ENCODE results near the gene TMCC1.

TMCC1 gene

DNA sequence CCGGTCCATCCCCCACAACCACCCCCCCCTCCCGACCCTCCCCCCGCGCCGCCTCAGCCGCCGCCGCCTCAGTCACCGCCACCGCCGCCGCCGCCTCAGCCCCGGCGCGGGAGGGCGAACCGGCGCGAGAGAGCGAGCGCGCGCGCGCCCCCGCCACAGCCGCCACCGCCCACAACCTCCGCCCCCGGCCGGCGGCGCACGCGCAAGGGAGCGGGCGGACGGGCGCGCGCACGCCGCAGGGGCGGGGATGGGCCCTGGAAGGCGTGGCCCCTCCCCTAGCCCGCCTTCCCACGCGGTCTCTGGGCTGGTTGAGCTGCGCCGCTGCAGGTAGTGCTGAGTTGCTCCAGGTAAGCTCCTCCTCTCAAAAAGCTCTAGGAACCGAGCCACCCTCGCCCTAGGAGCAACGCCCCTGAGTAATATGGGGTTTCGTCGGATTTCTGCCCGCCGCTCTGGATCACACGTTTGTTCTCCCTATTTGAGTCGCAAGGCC lies at the start of gene TMCC1:
TMCC1 (minus strand) TSS at position 131 of the 490 bp plus-strand sequence.
- Histone ChIP-seq H3K4me1 (peaks cover 50 to 64% (median 52%) of the 10 kb centered on the region in 10 experiments), H3K4me2 (peak within 1 kb of the TSS; percentile 88 to 99 (median 93)), H3K27me3 (no peaks in the 10 kb centered on the region), H3K9me3 (replicated peaks in 1 of 11) (peaks cover 14 to 29% (median 23%) of the 10 kb centered on the region in 11 experiments), H4K20me1 (peaks cover 0 to 23% (median 0%) of the 10 kb centered on the region in 11 experiments; a peak in 2 of 22 replicates), H3K27ac (peak within 1 kb of the TSS; percentile 90 to 97 (median 96)), H3K36me3 (peaks cover 17 to 43% (median 32%) of the 10 kb centered on the region in 11 experiments; a peak in 21 of 22 replicates), H3K4me3 (peak within 1 kb of the TSS; percentile 76 to 97 (median 88)), H3K9ac (peak within 1 kb of the TSS; percentile 93 to 98 (median 96))
- no peak for TF ChIP-seq Cebpa-rat (IDR thresholded peaks at IDR 0.05)

DNA sequence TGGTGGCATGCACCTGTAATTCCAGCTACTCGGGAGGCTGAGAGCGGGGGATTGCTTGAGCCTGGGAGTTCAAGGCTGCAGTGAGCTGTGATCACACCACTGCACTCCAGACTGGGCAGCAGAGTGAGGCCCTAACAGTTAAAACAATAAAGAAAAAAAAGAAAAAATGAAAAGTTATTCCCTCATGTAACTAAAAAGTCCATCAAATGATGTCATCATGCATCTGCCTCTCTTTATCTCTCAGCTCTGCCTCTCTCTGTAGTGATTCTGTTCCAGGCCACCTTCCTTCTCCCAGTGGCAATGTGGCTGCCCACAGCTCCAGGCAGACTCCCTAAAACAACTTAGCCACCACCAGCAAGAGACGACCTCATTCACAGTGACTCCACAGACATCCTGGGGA lies 49.5 kb upstream of the TMCC1 start:
- TF ChIP-seq Cebpa-rat (IDR thresholded peaks at IDR 0.05) = no peak
- no peak overlapping the region for H3K27ac ChIP-seq
- H4K20me1 ChIP-seq = no peaks in the 10 kb centered on the region
- no peak overlapping the region for H3K9ac ChIP-seq
- no peak overlapping the region for H3K4me2 ChIP-seq
- H3K4me3 ChIP-seq = no peak overlapping the region
- H3K27me3 ChIP-seq = no peaks in the 10 kb centered on the region
- H3K9me3 ChIP-seq (replicated peaks in 1 of 11) = peaks cover 0 to 30% (median 12%) of the 10 kb centered on the region in 11 experiments; a peak in 17 of 22 replicates
- H3K4me1 ChIP-seq = peaks cover 11 to 26% (median 13%) of the 10 kb centered on the region in 10 experiments
- H3K36me3 ChIP-seq = no peaks in the 10 kb centered on the region

GRCh38 chr3:129942296-129942695 lies 48.8 kb upstream of the TMCC1 start:
- Histone ChIP-seq H3K27me3 (no peaks in the 10 kb centered on the region), H3K9me3 (replicated peaks in 1 of 11) (peaks cover 0 to 28% (median 12%) of the 10 kb centered on the region in 11 experiments; a peak in 17 of 22 replicates), H3K4me1 (peaks cover 4 to 24% (median 7%) of the 10 kb centered on the region in 10 experiments), H4K20me1 (no peaks in the 10 kb centered on the region), H3K9ac (no peak overlapping the region), H3K4me3 (no peak overlapping the region), H3K36me3 (no peaks in the 10 kb centered on the region), H3K27ac (no peak overlapping the region), H3K4me2 (no peak overlapping the region)
- no peak for TF ChIP-seq Cebpa-rat (IDR thresholded peaks at IDR 0.05)

- H3K4me2 ChIP-seq = no peak overlapping the region
- no peak overlapping the region for H3K27ac ChIP-seq
- H3K9ac ChIP-seq = no peak overlapping the region
- no peak overlapping the region for H3K4me3 ChIP-seq
- H3K4me1 ChIP-seq = peaks cover 5 to 16% (median 13%) of the 10 kb centered on the region in 10 experiments; a peak in 15 of 20 replicates
- no peaks in the 10 kb centered on the region for H4K20me1 ChIP-seq
- H3K36me3 ChIP-seq = no peaks in the 10 kb centered on the region
- TF ChIP-seq Cebpa-rat (IDR thresholded peaks at IDR 0.05) = no peak
- no peaks in the 10 kb centered on the region for H3K27me3 ChIP-seq
- H3K9me3 ChIP-seq (replicated peaks in 1 of 11) = peaks cover 0 to 6% (median 0%) of the 10 kb centered on the region in 11 experiments; a peak in 5 of 22 replicates
Observed at GRCh38 chr3:129940086-129940485, 46.6 kb upstream of the TMCC1 start.

DNA sequence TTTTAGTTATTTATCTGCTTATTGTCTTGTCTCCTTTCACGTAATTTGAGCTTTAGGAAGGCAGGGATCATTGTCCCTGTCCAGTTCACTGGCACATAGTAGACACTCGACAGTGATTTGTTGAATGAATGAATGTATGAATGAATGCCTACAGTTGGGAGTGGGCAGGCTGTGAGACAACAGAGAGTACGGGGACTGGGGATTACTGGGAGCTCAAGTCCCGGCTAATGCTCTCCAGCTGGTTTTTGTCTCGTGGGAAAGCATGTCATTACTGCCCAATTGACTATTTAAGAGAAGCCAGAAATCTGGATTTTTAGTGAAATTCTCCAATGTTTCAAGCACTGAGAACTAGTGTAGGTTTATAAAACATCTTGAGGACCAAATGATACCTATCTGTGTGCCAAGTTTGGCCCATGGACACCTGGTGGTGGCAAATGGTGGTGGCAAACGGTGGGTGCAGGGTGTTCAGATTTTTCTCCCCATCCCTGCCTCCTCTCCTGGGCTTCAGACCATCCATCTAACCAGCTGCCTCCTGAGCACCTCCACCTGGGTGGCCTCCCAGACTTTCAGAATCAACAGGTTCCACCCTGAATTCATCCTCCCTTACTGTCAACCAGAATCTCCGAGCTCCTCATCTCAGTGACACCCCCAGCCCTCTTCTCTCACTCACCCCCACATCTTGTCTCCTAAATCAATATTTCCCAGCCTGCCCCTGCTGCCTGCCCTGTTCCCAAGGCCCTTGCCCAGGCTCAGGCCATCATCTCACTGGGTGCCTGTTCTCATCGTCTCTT lies 44.8 kb upstream of the TMCC1 start:
- no peak overlapping the region for H3K9ac ChIP-seq
- no peaks in the 10 kb centered on the region for H4K20me1 ChIP-seq
- H3K4me2 ChIP-seq = no peak overlapping the region
- H3K27me3 ChIP-seq = no peaks in the 10 kb centered on the region
- no peak overlapping the region for H3K27ac ChIP-seq
- no peak for TF ChIP-seq Cebpa-rat (IDR thresholded peaks at IDR 0.05)
- no peaks in the 10 kb centered on the region for H3K9me3 ChIP-seq (replicated peaks in 1 of 11)
- H3K4me3 ChIP-seq = no peak overlapping the region
- H3K4me1 ChIP-seq = peaks cover 5 to 16% (median 13%) of the 10 kb centered on the region in 10 experiments; a peak in 15 of 20 replicates
- no peaks in the 10 kb centered on the region for H3K36me3 ChIP-seq

- no peaks in the 10 kb centered on the region for H3K27me3 ChIP-seq
- no peaks in the 10 kb centered on the region for H3K9me3 ChIP-seq (replicated peaks in 1 of 11)
- no peak overlapping the region for H3K27ac ChIP-seq
- no peak overlapping the region for H3K9ac ChIP-seq
- H4K20me1 ChIP-seq = no peaks in the 10 kb centered on the region
- no peaks in the 10 kb centered on the region for H3K36me3 ChIP-seq
- H3K4me3 ChIP-seq = no peak overlapping the region
- peaks cover 5 to 16% (median 13%) of the 10 kb centered on the region in 10 experiments; a peak in 15 of 20 replicates for H3K4me1 ChIP-seq
- H3K4me2 ChIP-seq = peak overlapping the region in 2 of 11 experiments; percentile 63 to 73; a peak in 1 of 22 replicates
- TF ChIP-seq Cebpa-rat (IDR thresholded peaks at IDR 0.05) = no peak
Observed at GRCh38 chr3:129937717-129938116, 44.2 kb upstream of the TMCC1 start.

DNA sequence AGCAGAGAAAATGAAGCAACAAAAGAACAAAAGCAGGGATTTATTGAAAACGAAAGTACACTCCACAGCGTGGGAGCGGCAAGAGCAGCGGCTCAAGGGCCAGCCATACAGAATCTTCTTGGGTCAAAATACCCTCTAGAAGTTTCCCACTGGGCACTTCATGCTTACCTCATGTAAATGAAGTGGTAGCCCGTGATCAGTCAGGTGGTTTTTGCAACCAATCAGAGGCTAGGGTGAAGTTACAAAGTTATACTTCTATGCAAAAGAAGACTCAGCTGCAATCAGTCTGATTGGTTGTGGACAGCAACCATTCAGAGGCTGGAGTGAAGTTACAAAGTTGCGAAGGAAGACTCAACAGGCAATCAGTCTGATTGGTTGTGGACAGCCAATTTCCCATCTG lies 43.2 kb upstream of the TMCC1 start:
- TF ChIP-seq Cebpa-rat (IDR thresholded peaks at IDR 0.05) = no peak
- Histone ChIP-seq H3K9me3 (replicated peaks in 1 of 11) (peaks cover 0 to 3% (median 1%) of the 10 kb centered on the region in 11 experiments; a peak in 5 of 22 replicates), H3K4me2 (peak overlapping the region; percentile 55 to 81 (median 73)), H3K36me3 (no peaks in the 10 kb centered on the region), H3K27me3 (no peaks in the 10 kb centered on the region), H3K9ac (peak overlapping the region; percentile 31 to 61 (median 50); a peak in 18 of 22 replicates), H3K4me3 (peak overlapping the region; percentile 18 to 58 (median 42); a peak in 17 of 20 replicates), H3K27ac (peak overlapping the region in 10 of 11 experiments; percentile 15 to 68 (median 52); a peak in 15 of 22 replicates), H3K4me1 (peaks cover 5 to 16% (median 13%) of the 10 kb centered on the region in 10 experiments; a peak in 15 of 20 replicates), H4K20me1 (no peaks in the 10 kb centered on the region)

DNA sequence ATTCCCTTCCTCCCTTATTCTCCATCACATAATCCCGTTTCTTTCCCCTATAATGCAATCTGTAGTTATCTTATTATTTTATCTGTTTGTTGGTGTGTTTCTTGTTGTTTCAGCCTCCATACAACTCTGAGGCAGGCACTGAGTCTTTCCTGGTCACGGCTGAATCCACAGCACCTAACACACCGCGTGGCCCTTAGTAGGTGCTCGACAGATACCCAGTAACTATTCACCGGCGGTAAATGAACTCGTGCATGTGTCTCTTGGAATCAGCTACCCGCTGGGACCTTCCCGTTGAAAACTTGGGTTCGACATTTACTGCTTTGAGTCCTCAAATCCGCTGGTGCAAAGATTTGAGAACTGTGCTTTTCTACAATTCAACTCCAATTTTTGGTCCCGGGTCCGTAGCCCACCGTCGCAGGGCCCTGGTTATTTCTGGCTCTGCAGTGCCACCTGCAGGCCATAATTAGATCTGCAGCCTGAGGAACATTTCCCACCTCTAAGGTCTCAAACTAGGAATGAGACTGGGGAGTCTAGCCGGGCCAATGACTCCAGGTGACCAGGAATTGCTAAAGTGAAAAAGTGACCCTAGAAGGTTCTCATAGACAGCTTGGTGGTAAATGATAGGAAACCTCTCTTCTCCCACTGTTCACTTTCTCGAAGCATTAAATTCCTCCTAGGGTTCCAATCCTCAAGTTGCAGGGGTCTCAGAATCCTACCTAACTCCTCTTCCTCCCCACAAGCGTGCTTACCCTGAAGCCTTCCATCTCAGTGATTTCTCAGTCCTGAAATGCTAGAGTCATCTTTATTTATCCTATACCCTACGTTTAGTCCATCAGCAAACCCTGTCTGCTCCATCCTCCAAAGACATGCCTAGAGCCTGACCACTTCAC lies 41.0 kb upstream of the TMCC1 start:
- no peak for TF ChIP-seq Cebpa-rat (IDR thresholded peaks at IDR 0.05)
- Histone ChIP-seq H4K20me1 (no peaks in the 10 kb centered on the region), H3K4me2 (peak overlapping the region in 4 of 11 experiments; percentile 7 to 65 (median 38); a peak in 5 of 22 replicates), H3K27me3 (no peaks in the 10 kb centered on the region), H3K9ac (0 out of 22 replicates have a peak overlapping the region, but pooled peaks of 1 of the 11 experiments have one; percentile 13), H3K4me3 (no peak overlapping the region), H3K36me3 (no peaks in the 10 kb centered on the region), H3K9me3 (replicated peaks in 1 of 11) (peaks cover 21 to 25% (median 23%) of the 10 kb centered on the region in 11 experiments), H3K27ac (no peak overlapping the region), H3K4me1 (peaks cover 5 to 16% (median 13%) of the 10 kb centered on the region in 10 experiments; a peak in 15 of 20 replicates)

All from BLaER1 treated with 17β-estradiol and CSF1 and Interleukin-3, amounts not matched to agents 10 nM and 100 nM (cell line).